HCT116 (cell line): Measurements from ENCODE around the gene KRT26. TPM values are rescaled to one million over a fixed set of nuclear protein-coding genes. Genes with fewer than 3 reads are reported as not detected.

Experiments used
- ATAC-seq: fragments of 200-7000 bp; cut with Tn5 transposase; 2 replicates; pipeline ENCODE4 v1.9.1; 2020; ENCODE audit warnings: mild to moderate bottlenecking, moderate library complexity
- BruUV-seq: library from RNA; stranded (reverse); fragments of 400-500 nt; replicated peaks from 2 replicates; lab custom pipeline; 2021; lab: Mats Ljungman, UMichigan
- CTCF ChIA-PET: fragments of 300-600 bp; sonication (Branson Sonifier 250); formaldehyde crosslinking; loops from one replicate; lab custom pipeline; 2021; ENCODE audit warnings: antibody characterized with exemption; lab: Charles Lee
- POLR2A ChIA-PET: fragments of 300-600, 350-600 bp; sonication (Branson Sonifier 250); formaldehyde crosslinking; loops from one replicate; lab custom pipeline; 2021; ENCODE audit warnings: antibody characterized with exemption; lab: Charles Lee
- RAD21 ChIA-PET, 2 experiments: fragments of 300-600 bp; sonication (Branson Sonifier 250); formaldehyde crosslinking; loops; one replicate each; lab custom pipeline; 2023; ENCODE audit warnings: low total read pairs in 2 of 2; ENCODE audit not compliant: uncharacterized antibody in 2 of 2, unreplicated experiment in 2 of 2, low non-redundant PET in 1 of 2; lab: Charles Lee
- DNase-seq: peaks from one replicate; pipeline ENCODE4 v3.0.0-alpha.2; 2010; ENCODE audit warnings: low read depth, low spot score
- H2AFZ ChIP-seq: fragments of 200-600 bp; shearing (Covaris generic), sonication (generic); 2 replicates; pipeline ENCODE4 v1.6.1; 2017; ENCODE audit warnings: low read depth, mixed run types, mixed read lengths, antibody characterized with exemption, low read length; ENCODE audit not compliant: poor library complexity, severe bottlenecking
- H3K27ac ChIP-seq: 2 replicates; pipeline ENCODE4 v1.5.1; 2012; ENCODE audit warnings: low read depth, low read length
- H3K27me3 ChIP-seq: fragments of 200-600 bp; sonication (generic); 2 replicates; pipeline ENCODE4 v1.6.1; 2016; ENCODE audit warnings: mixed run types, low read length, mixed read lengths; ENCODE audit not compliant: insufficient read depth
- H3K36me3 ChIP-seq, 2 experiments: fragments of 200-500 bp in 1 of 2; fragments of 200-600 bp in 1 of 2; sonication (Bioruptor generic) in 1 of 2; sonication (generic) in 1 of 2; 2 replicates each; pipeline versions ENCODE4 v1.5.1 to v1.6.1; 2014 to 2016; ENCODE audit warnings: low read length in 2 of 2, inconsistent platforms in 1 of 2, mixed read lengths in 1 of 2, mixed run types in 1 of 2; ENCODE audit not compliant: insufficient read depth in 2 of 2, control insufficient read depth in 1 of 2
- H3K4me1 ChIP-seq, 2 experiments: fragments of 200-600 bp in 1 of 2; sonication (generic) in 1 of 2; 2 replicates each; pipeline versions ENCODE4 v1.5.1 to v1.6.1; 2012 to 2017; ENCODE audit warnings: low read length in 2 of 2, inconsistent platforms in 1 of 2, mild to moderate bottlenecking in 1 of 2, mixed read lengths in 1 of 2, mixed run types in 1 of 2, moderate library complexity in 1 of 2; ENCODE audit not compliant: insufficient read depth in 2 of 2, control insufficient read depth in 1 of 2
- H3K4me2 ChIP-seq: fragments of 200-600 bp; sonication (generic); 2 replicates; pipeline ENCODE4 v1.6.1; 2017; ENCODE audit warnings: mixed run types, low read length, mixed read lengths
- H3K4me3 ChIP-seq, 2 experiments: fragments of 200-600 bp in 1 of 2; sonication (generic) in 1 of 2; replicated peaks in 1 of 2; 2 replicates each; pipeline ENCODE4 v1.5.1; 2011 to 2016; ENCODE audit warnings: low read length in 2 of 2, control low read depth in 1 of 2, low read depth in 1 of 2, mild to moderate bottlenecking in 1 of 2, mixed read lengths in 1 of 2, mixed run types in 1 of 2
- H3K79me2 ChIP-seq: fragments of 200-600 bp; sonication (generic); 2 replicates; pipeline ENCODE4 v1.6.1; 2017; ENCODE audit warnings: mild to moderate bottlenecking, mixed run types, low read length, moderate library complexity, mixed read lengths; ENCODE audit not compliant: insufficient read depth
- H3K9ac ChIP-seq: fragments of 200-600 bp; sonication (generic); 2 replicates; pipeline ENCODE4 v1.6.1; 2016; ENCODE audit warnings: low read length, mixed read lengths
- H3K9me2 ChIP-seq: fragments of 200-600 bp; sonication (generic), shearing (Covaris generic); 2 replicates; pipeline ENCODE4 v1.6.1; 2017; ENCODE audit warnings: mixed run types, mild to moderate bottlenecking, moderate library complexity; ENCODE audit not compliant: insufficient read depth
- H3K9me3 ChIP-seq, 2 experiments: fragments of 200-500 bp in 1 of 2; fragments of 200-600 bp in 1 of 2; sonication (Bioruptor generic) in 1 of 2; sonication (generic) in 1 of 2; 2 replicates each; pipeline ENCODE4 v1.6.1; 2014 to 2017; ENCODE audit warnings: low read length in 2 of 2, mixed read lengths in 2 of 2, inconsistent platforms in 1 of 2, low read depth in 1 of 2, mild to moderate bottlenecking in 1 of 2, mixed run types in 1 of 2, moderate library complexity in 1 of 2; ENCODE audit not compliant: control insufficient read depth in 1 of 2, insufficient read depth in 1 of 2
- H4K20me1 ChIP-seq: fragments of 200-600 bp; sonication (generic), shearing (Covaris generic); 2 replicates; pipeline ENCODE4 v1.6.1; 2017; ENCODE audit warnings: mixed run types, mild to moderate bottlenecking, moderate library complexity; ENCODE audit not compliant: insufficient read depth
- CBX3 ChIP-seq: IDR thresholded peaks from 2 replicates; pipeline ENCODE4 v1.6.1; 2012; ENCODE audit warnings: low read depth
- CEBPB ChIP-seq: IDR thresholded peaks from 2 replicates; pipeline ENCODE4 v1.6.1; 2012; ENCODE audit warnings: low read depth
- REST ChIP-seq: IDR thresholded peaks from 2 replicates; pipeline ENCODE4 v1.6.1; 2012; ENCODE audit warnings: low read depth
- SRF ChIP-seq: IDR thresholded peaks from 2 replicates; pipeline ENCODE4 v1.6.1; 2012; ENCODE audit warnings: low read depth
- intact Hi-C: fragments of 100-400 bp; cut with micrococcal nuclease; formaldehyde crosslinking; loops from 2 replicates; pipeline ENCODE4 v1.10.0; 2022
- total RNA-seq: library from RNA; stranded (reverse); gene quantifications from one replicate; pipeline ENCODE4 v1.2.1, GENCODE V29; 2021; ENCODE audit not compliant: unreplicated experiment
- TF ChIP-seq, protein P1 (sequence below): IDR thresholded peaks from 2 replicates; pipeline ENCODE4 v1.6.1; 2012

The KRT26 gene
- total RNA-seq, 1 experiment from 2014 or later = not detected

DNA sequence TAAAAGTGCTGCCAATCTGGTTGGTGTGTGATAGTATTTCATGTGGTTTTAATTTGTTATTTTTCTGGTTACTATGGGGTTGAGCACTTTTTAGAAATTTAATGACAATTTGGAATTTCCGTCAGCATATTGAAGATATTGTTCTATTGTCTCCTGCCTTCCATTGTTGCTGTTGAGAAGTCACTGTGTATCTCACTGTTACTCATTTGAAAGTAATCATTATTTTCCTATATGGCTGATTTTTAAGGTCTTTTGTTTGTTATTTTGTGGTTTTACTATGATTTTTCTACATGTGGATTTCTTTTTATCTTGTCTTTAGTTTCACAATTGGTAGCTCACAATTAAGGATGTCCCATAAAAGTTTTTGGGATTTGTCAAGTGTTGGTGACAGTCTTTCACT, 8.2 kb downstream of the KRT26 start:
- ChIA-PET CTCF (no interaction called here), POLR2A (no interaction called here), RAD21 (no interaction called here)
- peaks cover 8 to 14% of the 10 kb centered on the region in 2 experiments; a peak in 3 of 4 replicates for H3K9me3 ChIP-seq
- ATAC-seq (no peak), DNase-seq (no peak)
- no peak overlapping the region for H3K4me3 ChIP-seq
- H3K4me2 ChIP-seq = no peak overlapping the region
- H3K9me2 ChIP-seq = no peaks in the 10 kb centered on the region
- no peaks in the 10 kb centered on the region for H3K36me3 ChIP-seq
- TF ChIP-seq REST = no peak
- no peak for TF ChIP-seq SRF
- TF ChIP-seq, protein P1, sequence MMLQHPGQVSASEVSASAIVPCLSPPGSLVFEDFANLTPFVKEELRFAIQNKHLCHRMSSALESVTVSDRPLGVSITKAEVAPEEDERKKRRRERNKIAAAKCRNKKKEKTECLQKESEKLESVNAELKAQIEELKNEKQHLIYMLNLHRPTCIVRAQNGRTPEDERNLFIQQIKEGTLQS = no peak
- no peak for TF ChIP-seq CEBPB
- TF ChIP-seq CBX3 = peak; percentile 87; the same call in 1 of the 2 replicates
- H3K27ac ChIP-seq = no peak overlapping the region
- H2AFZ ChIP-seq = no peak overlapping the region
- BruUV-seq = no TSS peak
- H3K4me1 ChIP-seq = no peaks in the 10 kb centered on the region
- no peaks in the 10 kb centered on the region for H3K27me3 ChIP-seq
- no peaks in the 10 kb centered on the region for H4K20me1 ChIP-seq
- intact Hi-C loops = no loop called here
- no peak overlapping the region for H3K9ac ChIP-seq
- H3K79me2 ChIP-seq = no peaks in the 10 kb centered on the region
